Measurements from ENCODE around the gene CASP4.
A peak's percentile ranks its signal among the peaks of the same experiment; 100 is the strongest.
"Not testable (repeated sequence)": the region's sequence is repeated elsewhere in the genome, so short reads cannot be mapped to it uniquely, and the experiment has no call there.

CASP4 gene

DNA sequence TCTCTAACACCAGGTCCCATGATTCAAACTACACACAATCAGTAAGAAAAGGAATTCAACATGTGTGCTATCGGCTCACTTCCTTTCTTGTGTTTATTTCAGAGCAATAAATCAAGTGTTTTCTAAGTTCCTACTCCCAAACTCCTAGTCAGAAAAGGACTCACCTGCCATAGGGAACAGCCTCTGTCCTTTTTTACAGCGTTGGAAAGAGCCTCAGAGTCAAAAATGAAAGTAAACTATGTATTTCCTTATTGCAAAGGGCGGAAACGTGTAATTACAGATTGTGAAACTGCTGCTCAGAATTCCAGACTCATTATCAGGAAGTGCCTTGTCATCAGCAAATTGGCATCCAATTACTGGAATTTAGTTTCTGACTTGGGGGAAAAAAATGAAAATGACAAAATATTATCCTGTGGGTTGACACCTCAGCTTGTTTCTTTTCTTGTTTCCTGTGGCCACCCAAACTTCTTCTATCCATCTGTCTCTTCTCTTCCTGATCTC is at the start of gene CASP4:
TSS of gene CASP4 (minus strand) at position 220 of the 501 bp plus-strand sequence. CDS start at position 171, 49 bp downstream.
- peak; percentile 80 to 84 for DNase-seq (ENCODE audit: low read depth in 2 of 2)

- no peak for DNase-seq (ENCODE audit: low read depth in 2 of 2)
These were observed 39.1 kb upstream of the CASP4 start for GRCh38 chr11:105007463-105007862.

DNA sequence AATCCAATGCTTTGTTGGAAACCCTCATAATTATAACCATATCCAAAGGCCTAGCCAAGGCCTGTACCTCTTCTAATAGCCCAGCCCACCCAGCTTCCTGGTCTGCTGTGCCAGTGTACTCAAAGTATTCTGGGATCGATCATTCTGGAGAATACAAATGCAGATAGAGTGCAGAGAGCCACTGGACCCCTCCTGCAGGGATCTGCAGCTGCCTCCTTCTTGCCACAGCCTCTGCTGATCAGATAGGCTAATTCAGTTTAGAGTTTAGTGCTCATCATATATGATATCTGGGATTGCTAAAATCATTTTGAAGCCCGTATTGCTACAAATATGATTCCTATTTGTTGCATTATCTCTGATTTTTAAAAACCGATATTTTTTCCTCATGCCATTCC is 37.1 kb upstream of the CASP4 start:
- no peak for DNase-seq (ENCODE audit: low read depth in 2 of 2)

DNA sequence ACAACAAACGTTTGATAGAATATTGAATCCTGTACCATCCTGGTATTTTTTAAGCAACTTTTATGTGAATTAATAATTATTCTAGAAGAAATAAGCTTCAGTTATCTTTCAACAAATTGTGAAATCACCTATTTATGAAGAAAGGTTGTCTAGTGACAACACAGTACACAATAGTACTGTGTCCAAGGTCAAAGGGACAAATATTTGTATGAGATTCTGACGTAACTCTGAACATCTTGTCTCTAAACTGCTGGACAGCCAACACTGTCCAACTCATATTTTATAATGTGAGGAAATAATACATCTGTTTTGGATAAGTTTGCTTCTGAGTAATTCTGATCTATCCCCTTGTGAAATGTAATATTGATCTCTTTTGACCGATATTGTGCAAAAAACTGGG is 35.6 kb upstream of the CASP4 start:
- DNase-seq (ENCODE audit: low read depth in 2 of 2), result no peak

GRCh38 chr11:105003151-105003550 is 34.8 kb upstream of the CASP4 start:
- no peak for DNase-seq (ENCODE audit: low read depth in 2 of 2)

DNA sequence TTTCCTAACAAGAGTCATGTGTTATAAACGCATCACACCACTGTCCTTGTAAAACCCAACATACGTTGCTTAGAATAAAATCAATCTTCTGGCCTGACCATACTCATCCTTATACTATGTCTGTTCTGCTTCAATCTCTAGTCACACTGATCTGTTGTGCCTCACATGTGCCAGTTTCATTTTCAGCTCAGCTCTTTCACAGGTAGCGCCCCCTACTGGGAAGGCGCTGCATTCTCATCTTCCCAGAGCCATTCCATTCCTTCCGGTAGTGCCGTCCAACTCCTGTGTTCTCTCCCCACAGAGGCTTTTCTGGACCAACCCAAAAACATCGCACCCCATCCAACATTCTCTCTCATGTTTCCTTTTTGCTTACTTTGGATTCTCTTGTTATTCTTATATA is 32.4 kb upstream of the CASP4 start:
- no peak for DNase-seq (ENCODE audit: low read depth in 2 of 2)

DNA sequence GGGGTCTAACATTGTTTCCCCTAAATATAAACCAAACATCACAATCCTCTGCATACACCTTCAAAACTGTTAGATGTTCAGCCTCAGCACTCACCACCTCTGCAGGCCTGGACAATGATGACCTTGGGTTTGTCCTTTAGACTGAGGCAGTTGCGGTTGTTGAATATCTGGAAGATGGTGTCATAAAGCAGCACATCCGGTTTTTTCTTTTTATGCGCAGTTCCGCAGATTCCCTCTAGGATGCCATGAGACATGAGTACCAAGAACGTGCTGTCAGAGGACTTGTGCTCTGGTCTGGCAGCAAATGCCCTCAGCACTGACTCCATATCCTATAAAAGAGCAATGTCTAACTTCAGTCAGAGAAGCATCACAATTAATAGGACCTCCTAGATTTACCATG is 31.8 kb upstream of the CASP4 start:
- DNase-seq (ENCODE audit: low read depth in 2 of 2), result no peak

- no peak for DNase-seq (ENCODE audit: low read depth in 2 of 2)
These were observed 31.3 kb upstream of the CASP4 start for GRCh38 chr11:104999721-105000120.

DNA sequence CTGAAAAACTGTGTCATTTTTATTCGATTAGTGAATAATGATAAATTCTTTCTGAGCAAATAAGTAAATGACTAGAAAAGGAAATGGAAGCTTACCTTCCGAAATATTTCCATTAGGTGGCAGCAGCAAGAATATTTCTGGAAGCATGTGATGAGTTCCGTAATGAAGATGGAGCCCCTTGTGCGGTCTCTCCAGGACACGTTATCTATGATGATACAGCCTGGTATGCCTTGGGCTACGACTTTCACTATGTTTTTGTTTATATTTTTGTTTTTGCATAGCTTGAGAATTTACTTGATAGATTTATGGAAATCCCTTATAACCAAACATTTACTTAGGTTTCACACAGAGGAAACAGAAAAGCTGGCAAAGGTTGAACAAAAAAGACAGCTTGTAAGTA is 28.9 kb upstream of the CASP4 start:
- no peak for DNase-seq (ENCODE audit: low read depth in 2 of 2)

DNA sequence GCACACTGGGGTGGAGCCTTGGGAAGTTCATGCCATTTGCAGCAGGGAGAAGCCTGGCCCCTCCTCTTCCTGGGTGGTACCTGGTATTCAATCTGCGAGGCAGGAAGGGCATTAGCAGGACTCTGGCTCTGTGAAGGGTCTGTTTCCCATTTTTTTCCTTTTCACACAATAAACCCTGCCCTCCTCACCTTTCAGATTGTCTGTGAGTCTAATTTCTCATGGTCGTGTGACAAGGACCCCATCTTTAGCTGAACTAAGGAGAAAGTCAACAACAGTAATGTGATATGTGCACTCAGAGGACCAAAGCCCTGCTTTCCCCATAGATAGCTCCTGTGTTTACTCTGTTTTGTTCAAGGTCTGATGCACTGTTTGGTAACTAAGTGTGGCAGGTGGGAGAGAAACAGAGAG is 26.6 kb upstream of the CASP4 start:
- DNase-seq (ENCODE audit: low read depth in 2 of 2), result no peak

- DNase-seq (ENCODE audit: low read depth in 2 of 2), result no peak
These were observed 24.4 kb upstream of the CASP4 start for GRCh38 chr11:104992781-104993180.

DNA sequence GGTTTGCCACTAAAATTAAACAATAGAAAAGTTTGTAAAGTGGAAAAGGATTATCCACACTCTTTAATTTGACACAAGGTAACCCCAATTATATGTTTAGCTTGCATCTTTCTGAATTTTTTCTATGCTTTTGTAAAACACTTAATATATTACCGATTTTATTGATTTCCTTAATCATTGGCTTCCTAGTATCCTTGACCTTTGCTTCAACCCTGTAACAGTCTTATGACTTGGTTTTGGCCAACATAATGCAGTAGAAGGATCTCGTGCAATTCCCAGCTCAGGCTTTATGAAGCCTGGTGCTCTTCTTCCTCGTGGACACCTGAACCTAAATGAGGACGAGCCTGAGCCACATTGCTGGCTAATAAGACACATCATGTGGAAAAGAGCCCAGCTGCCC is 23.6 kb upstream of the CASP4 start:
- no peak for DNase-seq (ENCODE audit: low read depth in 2 of 2)

DNA sequence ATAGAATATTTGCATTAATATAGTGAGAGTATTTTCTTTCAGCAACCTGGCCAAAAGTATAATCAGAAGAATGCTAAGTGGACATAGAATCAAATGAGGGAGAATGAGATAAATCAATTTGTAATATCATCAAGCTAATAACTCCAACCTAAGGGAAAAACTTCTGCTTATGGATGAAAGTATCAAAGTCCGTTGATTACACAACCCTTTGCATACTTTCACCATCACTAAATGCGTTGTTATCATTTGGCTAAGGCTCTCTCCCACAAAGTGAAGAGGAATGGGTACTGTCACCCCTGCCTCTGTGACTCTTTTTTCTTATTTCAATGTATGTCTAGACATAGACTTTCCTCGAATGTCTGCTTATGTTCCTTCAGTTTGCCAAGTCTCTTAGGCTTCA is 16.4 kb upstream of the CASP4 start:
- DNase-seq (ENCODE audit: low read depth in 2 of 2), result no peak

DNA sequence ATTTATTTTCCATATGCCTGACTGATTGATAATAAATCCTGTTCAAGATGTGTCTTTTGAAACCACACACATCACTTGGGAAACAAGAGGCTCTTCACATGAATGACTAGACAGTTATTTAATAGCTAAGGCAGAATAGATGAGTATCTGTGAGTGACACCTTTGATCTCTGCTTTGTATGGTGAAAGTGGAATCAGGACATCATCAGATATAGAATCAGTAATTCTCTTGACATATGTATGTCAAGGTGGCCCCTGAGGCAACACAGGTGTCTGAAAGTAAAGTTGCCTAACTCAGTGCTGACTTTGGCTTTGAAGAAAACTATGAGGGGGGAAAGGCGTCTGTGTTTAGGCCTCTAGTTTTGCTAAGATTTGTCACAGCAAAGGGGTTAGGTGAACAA is 11.5 kb upstream of the CASP4 start:
- DNase-seq (ENCODE audit: low read depth in 2 of 2), result no peak

GRCh38 chr11:104973616-104974015 is 5.2 kb upstream of the CASP4 start:
- no peak for DNase-seq (ENCODE audit: low read depth in 2 of 2)

- not testable (repeated sequence) for DNase-seq (ENCODE audit: low read depth in 2 of 2)
These were observed 4.5 kb upstream of the CASP4 start for GRCh38 chr11:104972924-104973323.

GRCh38 chr11:104970756-104971155 is 2.4 kb upstream of the CASP4 start:
- no peak for DNase-seq (ENCODE audit: low read depth in 2 of 2)

- no peak for DNase-seq (ENCODE audit: low read depth in 2 of 2)
These were observed 742 bp upstream of the CASP4 start for GRCh38 chr11:104968856-104969776.

DNA sequence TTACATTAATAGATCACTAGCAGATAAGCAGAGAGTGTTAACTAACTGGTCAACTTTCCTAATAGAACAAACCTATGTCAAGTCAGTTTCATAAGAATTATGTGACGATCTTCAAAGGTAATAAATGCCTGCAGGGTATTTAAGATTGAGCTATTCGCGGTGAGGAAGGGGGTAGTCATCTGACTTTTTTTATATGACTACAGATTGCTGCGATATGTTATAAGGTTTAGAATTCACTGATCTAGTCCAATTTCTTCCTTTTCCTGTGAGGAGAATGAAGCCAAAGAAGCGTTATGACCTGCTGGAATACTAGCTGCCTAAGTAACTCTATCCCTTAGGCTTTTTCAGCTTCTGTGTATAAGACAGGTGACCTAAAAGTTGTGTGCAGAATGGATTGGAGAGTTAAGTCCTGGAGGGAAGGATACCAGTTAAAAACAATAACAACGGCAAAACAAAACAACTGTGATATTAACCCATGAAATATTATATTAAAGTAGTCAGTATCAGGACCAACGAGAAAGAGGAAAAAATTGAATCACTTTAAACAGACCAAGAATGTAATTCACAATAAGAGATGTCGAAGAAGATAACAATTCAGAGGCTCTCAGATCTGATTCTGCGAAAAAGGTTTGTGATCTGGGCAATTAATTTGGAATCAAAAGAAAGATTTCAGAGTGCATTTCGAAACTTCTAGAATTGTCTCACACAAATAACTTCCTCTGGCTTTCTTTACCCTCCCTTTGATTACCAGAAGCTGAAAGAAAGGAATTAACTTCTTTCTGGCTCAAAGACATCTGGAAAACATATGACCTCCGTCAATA is 630 bp downstream of the CASP4 start:
- no peak for DNase-seq (ENCODE audit: low read depth in 2 of 2)

DNA sequence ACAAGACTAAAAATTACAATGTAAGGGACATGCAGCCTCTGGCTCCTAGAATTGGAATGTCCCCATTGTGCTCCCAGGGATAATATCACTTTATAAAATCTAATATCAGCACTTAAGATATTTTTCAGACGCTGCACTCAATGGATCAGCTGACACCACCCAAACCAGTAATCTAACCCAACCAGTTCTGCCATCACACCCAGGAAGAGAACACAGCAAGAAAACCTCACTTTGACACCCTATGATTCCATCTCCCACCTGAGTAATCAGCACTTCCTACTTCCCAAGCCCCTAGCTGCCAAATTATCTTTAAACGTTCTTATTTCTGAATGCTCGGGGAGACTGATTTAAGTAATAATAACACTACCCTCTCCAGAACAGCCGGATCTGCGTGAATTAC is 2.6 kb downstream of the CASP4 start:
- no peak for DNase-seq (ENCODE audit: low read depth in 2 of 2)

DNA sequence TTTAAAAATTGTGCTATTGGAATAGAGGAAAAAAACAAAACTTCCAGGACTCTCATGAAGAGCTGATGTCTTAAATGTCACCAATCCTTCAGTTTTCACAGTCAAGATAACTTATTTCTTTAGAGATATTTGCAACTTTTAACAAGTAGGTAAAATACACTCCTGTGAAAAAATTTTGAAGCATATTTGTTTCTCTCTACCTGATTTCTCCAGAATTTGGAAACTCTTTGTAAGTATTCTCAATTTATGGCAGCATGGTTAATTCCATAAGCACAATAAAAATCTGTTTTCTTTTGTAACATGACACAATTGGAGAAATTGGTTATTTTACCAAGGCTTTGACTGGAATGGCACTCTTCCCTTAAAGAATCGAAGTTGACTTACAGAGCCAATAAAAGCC is 4.1 kb downstream of the CASP4 start:
- no peak for DNase-seq (ENCODE audit: low read depth in 2 of 2)

GRCh38 chr11:104962852-104963251 is 5.5 kb downstream of the CASP4 start:
- no peak for DNase-seq (ENCODE audit: low read depth in 2 of 2)

GRCh38 chr11:104957280-104957679 is 11.1 kb downstream of the CASP4 start:
- no peak for DNase-seq (ENCODE audit: low read depth in 2 of 2)

Data from fibroblast of skin of left quadriceps (primary cell).